DOHH2 (cell line): ENCODE results near the gene C5orf58.

Source experiments
- H3F3A ChIP-seq: fragments of 200-600 bp; sonication (generic), shearing (Covaris generic); 2 replicates; pipeline ENCODE4 v1.6.0; 2016; ENCODE audit warnings: antibody characterized with exemption, mild to moderate bottlenecking; ENCODE audit not compliant: control insufficient read depth, insufficient read depth
- H3K27ac ChIP-seq: fragments of 200-600 bp; sonication (generic); 2 replicates; pipeline ENCODE4 v1.5.1; 2014; ENCODE audit warnings: low read depth, mild to moderate bottlenecking, low read length, moderate library complexity
- H3K27me3 ChIP-seq: fragments of 200-600 bp; sonication (generic); 2 replicates; pipeline ENCODE4 v1.6.1; 2014; ENCODE audit warnings: mild to moderate bottlenecking, low read length, mixed read lengths; ENCODE audit not compliant: control insufficient read depth
- H3K36me3 ChIP-seq: fragments of 200-600 bp; sonication (generic); 2 replicates; pipeline ENCODE4 v1.6.1; 2014; ENCODE audit warnings: mild to moderate bottlenecking, low read length, moderate library complexity, mixed read lengths; ENCODE audit not compliant: control insufficient read depth
- H3K4me1 ChIP-seq: fragments of 200-600 bp; sonication (generic); 2 replicates; pipeline ENCODE4 v1.6.1; 2014; ENCODE audit warnings: mild to moderate bottlenecking, low read length, mixed read lengths; ENCODE audit not compliant: control insufficient read depth
- H3K4me2 ChIP-seq: fragments of 200-600 bp; sonication (generic); 2 replicates; pipeline ENCODE4 v1.6.0; 2014; ENCODE audit warnings: mild to moderate bottlenecking, low read length, moderate library complexity
- H3K4me3 ChIP-seq: fragments of 200-600 bp; sonication (generic); 2 replicates; pipeline ENCODE4 v1.5.1; 2014; ENCODE audit warnings: mild to moderate bottlenecking, low read length, mixed read lengths
- H3K79me2 ChIP-seq: fragments of 200-600 bp; sonication (generic); 2 replicates; pipeline ENCODE4 v1.6.1; 2014; ENCODE audit warnings: mild to moderate bottlenecking, low read length, mixed read lengths; ENCODE audit not compliant: control insufficient read depth
- H3K9me2 ChIP-seq: fragments of 200-600 bp; sonication (generic); replicated peaks from 2 replicates; pipeline ENCODE4 v1.6.1; 2014; ENCODE audit warnings: mild to moderate bottlenecking, low read length, mixed read lengths; ENCODE audit not compliant: control insufficient read depth
- H3K9me3 ChIP-seq: fragments of 200-600 bp; sonication (generic); 2 replicates; pipeline ENCODE4 v1.6.1; 2014; ENCODE audit warnings: antibody characterized with exemption, low read length, mixed read lengths; ENCODE audit not compliant: control insufficient read depth, insufficient read depth
- H4K20me1 ChIP-seq: fragments of 200-600 bp; sonication (generic); 2 replicates; pipeline ENCODE4 v1.6.0; 2014; ENCODE audit warnings: low read depth, mild to moderate bottlenecking, antibody characterized with exemption, low read length, moderate library complexity; ENCODE audit not compliant: control insufficient read depth, insufficient read depth
- CTCF ChIP-seq: fragments of 200-600 bp; sonication (generic); IDR thresholded peaks from one replicate; pipeline ENCODE4 v1.5.1; 2014; ENCODE audit warnings: antibody characterized with exemption, mild to moderate bottlenecking, low read depth, low read length; ENCODE audit not compliant: poor library complexity, severe bottlenecking
- EZH2phosphoT487 ChIP-seq: fragments of 200-600 bp; sonication (generic); IDR thresholded peaks from 2 replicates; pipeline ENCODE4 v1.6.1; 2017; ENCODE audit warnings: borderline replicate concordance, mild to moderate bottlenecking, antibody characterized with exemption, low read length, moderate library complexity, mixed read lengths

The C5orf58 gene

GRCh38 chr5:170273968-170274710, 41.4 kb downstream of the C5orf58 start:
- H4K20me1 ChIP-seq, result no peaks in the 10 kb centered on the region
- H3K27ac ChIP-seq, result no peak overlapping the region
- H3K79me2 ChIP-seq, result no peaks in the 10 kb centered on the region
- peaks cover 4% of the 10 kb centered on the region; the same call in 1 of the 2 replicates for H3K4me1 ChIP-seq
- TF ChIP-seq CTCF, result no peak
- TF ChIP-seq EZH2phosphoT487, result no peak
- no peaks in the 10 kb centered on the region for H3K27me3 ChIP-seq
- no peak overlapping the region for H3K4me2 ChIP-seq
- no peaks in the 10 kb centered on the region for H3K9me3 ChIP-seq
- H3K36me3 ChIP-seq, result no peaks in the 10 kb centered on the region
- no peaks in the 10 kb centered on the region for H3K9me2 ChIP-seq
- H3F3A ChIP-seq, result no peaks in the 10 kb centered on the region
- no peak overlapping the region for H3K4me3 ChIP-seq

- Histone ChIP-seq H4K20me1 (no peaks in the 10 kb centered on the region), H3K4me2 (no peak overlapping the region), H3K4me1 (peaks cover 4% of the 10 kb centered on the region; the same call in 1 of the 2 replicates), H3K36me3 (no peaks in the 10 kb centered on the region), H3K27me3 (no peaks in the 10 kb centered on the region), H3K79me2 (no peaks in the 10 kb centered on the region), H3K27ac (no peak overlapping the region), H3K4me3 (no peak overlapping the region), H3K9me2 (no peaks in the 10 kb centered on the region), H3F3A (no peaks in the 10 kb centered on the region), H3K9me3 (no peaks in the 10 kb centered on the region)
- TF ChIP-seq CTCF (no peak), EZH2phosphoT487 (no peak)
Observed at GRCh38 chr5:170275376-170275994, 42.7 kb downstream of the C5orf58 start.

GRCh38 chr5:170276140-170276539, 43.4 kb downstream of the C5orf58 start:
- Histone ChIP-seq H3K27me3 (no peaks in the 10 kb centered on the region), H3K27ac (no peak overlapping the region), H3K4me2 (no peak overlapping the region), H4K20me1 (no peaks in the 10 kb centered on the region), H3K9me2 (no peaks in the 10 kb centered on the region), H3K9me3 (no peaks in the 10 kb centered on the region), H3K79me2 (no peaks in the 10 kb centered on the region), H3F3A (no peaks in the 10 kb centered on the region), H3K36me3 (no peaks in the 10 kb centered on the region), H3K4me3 (no peak overlapping the region), H3K4me1 (peaks cover 4% of the 10 kb centered on the region; the same call in 1 of the 2 replicates)
- TF ChIP-seq CTCF (no peak), EZH2phosphoT487 (no peak)
